HepG2 (cell line): Measurements from ENCODE around the gene UTP4. TPM values are rescaled to one million over a fixed set of nuclear protein-coding genes. Genes with fewer than 3 reads are reported as not detected.

Experiments used
- ATF2 ChIP-seq: sonication (generic); formaldehyde crosslinking; IDR thresholded peaks from 2 replicates; pipeline ENCODE4 v1.4.0; 2020; ENCODE audit warnings: missing genetic modification reagents
- BRD4 ChIP-seq: sonication (generic); formaldehyde crosslinking; IDR thresholded peaks from 2 replicates; pipeline ENCODE4 v1.4.0; 2020; ENCODE audit warnings: missing genetic modification reagents
- CSRNP1 ChIP-seq: sonication (generic); formaldehyde crosslinking; IDR thresholded peaks from 2 replicates; pipeline ENCODE4 v1.8.1; 2023; ENCODE audit warnings: mild to moderate bottlenecking, missing genetic modification reagents
- DNMT1 ChIP-seq: sonication (generic); formaldehyde crosslinking; IDR thresholded peaks from 2 replicates; pipeline ENCODE4 v1.5.1; 2020; ENCODE audit warnings: mild to moderate bottlenecking, missing genetic modification reagents
- GATAD2A ChIP-seq: IDR thresholded peaks from 2 replicates; pipeline ENCODE4 v1.6.1; 2016
- HBP1 ChIP-seq: IDR thresholded peaks from 2 replicates; pipeline ENCODE4 v1.6.1; 2016; ENCODE audit warnings: low read depth, control low read depth
- HNF4G ChIP-seq, 2 experiments: sonication (generic) in 1 of 2; formaldehyde crosslinking in 1 of 2; IDR thresholded peaks; 2 replicates each; pipeline versions ENCODE4 v1.4.0 to v1.6.1; 2011 to 2020; ENCODE audit warnings: borderline replicate concordance in 2 of 2, low read depth in 2 of 2, mild to moderate bottlenecking in 2 of 2, low read length in 1 of 2, missing genetic modification reagents in 1 of 2, moderate library complexity in 1 of 2
- JARID2 ChIP-seq: sonication (generic); formaldehyde crosslinking; IDR thresholded peaks from 2 replicates; pipeline ENCODE4 v1.8.1; 2023; ENCODE audit warnings: missing genetic modification reagents, inconsistent platforms; ENCODE audit not compliant: insufficient replicate concordance
- JUN ChIP-seq: sonication (generic); formaldehyde crosslinking; IDR thresholded peaks from 2 replicates; pipeline ENCODE4 v1.4.0; 2020; ENCODE audit warnings: mild to moderate bottlenecking, missing genetic modification reagents
- KMT2A ChIP-seq: sonication (generic); formaldehyde crosslinking; IDR thresholded peaks from 2 replicates; pipeline ENCODE4 v1.4.0; 2020; ENCODE audit warnings: missing genetic modification reagents
- KMT2B ChIP-seq: IDR thresholded peaks from 2 replicates; pipeline ENCODE4 v1.6.1; 2016; ENCODE audit warnings: missing genetic modification reagents, missing compliant biosample characterization
- NFKB2 ChIP-seq: sonication (generic); formaldehyde crosslinking; IDR thresholded peaks from 2 replicates; pipeline ENCODE4 v1.4.0; 2020; ENCODE audit warnings: missing genetic modification reagents, borderline replicate concordance
- NONO ChIP-seq, 2 experiments: fragments of 450-650 bp in 1 of 2; sonication (generic) in 1 of 2; formaldehyde crosslinking in 1 of 2; IDR thresholded peaks in 1 of 2; conservative IDR thresholded peaks in 1 of 2; 2 replicates each; pipeline versions ENCODE4 v1.6.1 to v1.8.0; 2017 to 2022; ENCODE audit warnings: mild to moderate bottlenecking in 1 of 2, missing genetic modification reagents in 1 of 2, moderate library complexity in 1 of 2
- POLR2AphosphoS5 ChIP-seq: IDR thresholded peaks from 2 replicates; pipeline ENCODE4 v1.6.1; 2012; ENCODE audit warnings: low read depth, low read length
- RELA ChIP-seq: sonication (generic); formaldehyde crosslinking; IDR thresholded peaks from 2 replicates; pipeline ENCODE4 v1.4.0; 2020; ENCODE audit warnings: missing genetic modification reagents
- REXO4 ChIP-seq: sonication (generic); formaldehyde crosslinking; IDR thresholded peaks from 2 replicates; pipeline ENCODE4 v1.8.0; 2022; ENCODE audit warnings: missing genetic modification reagents, mild to moderate bottlenecking, borderline replicate concordance
- RXRA ChIP-seq: sonication (generic); formaldehyde crosslinking; IDR thresholded peaks from 2 replicates; pipeline ENCODE4 v1.5.1; 2020; ENCODE audit warnings: missing genetic modification reagents
- SAP130 ChIP-seq: IDR thresholded peaks from 2 replicates; pipeline ENCODE4 v1.6.1; 2016; ENCODE audit warnings: low read depth
- SMC3 ChIP-seq: IDR thresholded peaks from 2 replicates; pipeline ENCODE4 v1.6.1; 2011; ENCODE audit warnings: low read length, improper control_type of control experiment
- TOPORS ChIP-seq: sonication (generic); formaldehyde crosslinking; IDR thresholded peaks from 2 replicates; pipeline ENCODE4 v1.8.0; 2023; ENCODE audit warnings: mild to moderate bottlenecking, missing genetic modification reagents
- ZBTB34 ChIP-seq: sonication (generic); formaldehyde crosslinking; IDR thresholded peaks from 2 replicates; pipeline ENCODE4 v1.8.0; 2022; ENCODE audit warnings: mild to moderate bottlenecking, missing genetic modification reagents
- ZNF207 ChIP-seq: fragments of 450-650 bp; IDR thresholded peaks from 2 replicates; pipeline ENCODE4 v1.6.1; 2016; ENCODE audit warnings: antibody characterized with exemption, borderline replicate concordance
- ZNF547 ChIP-seq: sonication (generic); formaldehyde crosslinking; IDR thresholded peaks from 2 replicates; pipeline ENCODE4 v1.5.1; 2020; ENCODE audit warnings: mild to moderate bottlenecking, missing genetic modification reagents
- ZNF788 ChIP-seq: sonication (generic); formaldehyde crosslinking; IDR thresholded peaks from 2 replicates; pipeline ENCODE4 v1.5.0; 2020; ENCODE audit warnings: mild to moderate bottlenecking, missing genetic modification reagents, borderline replicate concordance
- polyA plus RNA-seq, 8 experiments: library from polyadenylated mRNA; depleted of rRNA in 3 of 8; stranded (reverse) in 7 of 8; unstranded in 1 of 8; fragments of >200 nt; fragmentation: Illumina TruSeq in 4 of 8; extraction: Trizol in 4 of 8; gene quantifications; 2 replicates each; pipeline versions ENCODE4 v1.2.1 to v1.2.3, GENCODE V29; 2011 to 2016; ENCODE audit warnings: low read depth in 4 of 8, missing spikeins in 1 of 8, mixed read lengths in 1 of 8; ENCODE audit not compliant: insufficient read depth in 1 of 8
- total RNA-seq, 5 experiments: library from RNA; depleted of rRNA; stranded (reverse); fragments of >200 nt; fragmentation: Illumina TruSeq; extraction: Trizol; gene quantifications; 2 replicates each; pipeline ENCODE4 v1.2.3, GENCODE V29; 2016; ENCODE audit warnings: low read depth in 1 of 5

UTP4 gene
- total and polyA plus RNA-seq, 2 of the 13 experiments (the other 11 are each of a cell fraction or from before 2014, with no cell fraction given): 30.0 to 85.8 TPM

- TF ChIP-seq SAP130: peak; percentile 68
- TF ChIP-seq ZBTB34 (CRISPR knock-in tag): 0 out of 2 replicates have a peak, but pooled peaks have one; percentile 69
- peak; percentile 79 for TF ChIP-seq CSRNP1 (CRISPR knock-in tag)
- TF ChIP-seq SMC3: no peak
- peak; percentile 39; the same call in 1 of the 2 replicates for TF ChIP-seq ZNF788 (CRISPR knock-in tag)
- no peak for TF ChIP-seq ZNF207
- no peak for TF ChIP-seq RELA (CRISPR knock-in tag)
- no peak for TF ChIP-seq HNF4G (IDR thresholded peaks at IDR 0.05; ENCODE audit: borderline replicate concordance, low read depth, low read length)
- peak; percentile 19; the same call in 1 of the 2 replicates for TF ChIP-seq HNF4G (CRISPR knock-in tag; IDR thresholded peaks at IDR 0.05; ENCODE audit: borderline replicate concordance, low read depth)
- no peak; the same call in 1 of the 2 replicates for TF ChIP-seq JUN (CRISPR knock-in tag)
- 0 out of 2 replicates have a peak, but pooled peaks have one; percentile 26 for TF ChIP-seq KMT2B
- peak; percentile 31 for TF ChIP-seq GATAD2A (CRISPR knock-in tag)
- 0 out of 2 replicates have a peak, but pooled peaks have one; percentile 33 for TF ChIP-seq BRD4 (CRISPR knock-in tag)
- 0 out of 2 replicates have a peak, but pooled peaks have one; percentile 69 for TF ChIP-seq TOPORS (CRISPR knock-in tag)
- TF ChIP-seq RXRA (CRISPR knock-in tag): 0 out of 2 replicates have a peak, but pooled peaks have one; percentile 63
- TF ChIP-seq ATF2: no peak
- no peak for TF ChIP-seq NONO (IDR thresholded peaks at IDR 0.05)
- TF ChIP-seq NONO (CRISPR knock-in tag; conservative IDR thresholded peaks at IDR 0.05): peak; percentile 78
- peak; percentile 31 for TF ChIP-seq JARID2 (CRISPR knock-in tag)
- no peak for TF ChIP-seq KMT2A
- peak; percentile 94 for TF ChIP-seq ZNF547 (CRISPR knock-in tag)
- 0 out of 2 replicates have a peak, but pooled peaks have one; percentile 65 for TF ChIP-seq DNMT1 (CRISPR knock-in tag)
- 0 out of 2 replicates have a peak, but pooled peaks have one; percentile 20 for TF ChIP-seq HBP1 (CRISPR knock-in tag)
- peak; percentile 56; the same call in 1 of the 2 replicates for TF ChIP-seq NFKB2
- TF ChIP-seq POLR2AphosphoS5: no peak
- no peak for TF ChIP-seq REXO4
These were observed 43.1 kb upstream of the UTP4 start (continued) for GRCh38 chr16:69089091-69089910.
